Activated CD8-positive, alpha-beta memory T cell treated with anti-CD3 and anti-CD28 coated beads for 36 hours (primary cell): Measurements from ENCODE around the gene HEPN1. TPM values are rescaled to one million over a fixed set of nuclear protein-coding genes. Genes with fewer than 3 reads are reported as not detected.

Source experiments
- CTCF ChIA-PET: fragments of 350-600 bp; sonication (Branson Sonifier 250); formaldehyde crosslinking; loops from one replicate; lab custom pipeline; 2021; ENCODE audit warnings: antibody characterized with exemption; lab: Charles Lee
- POLR2A ChIA-PET: fragments of 350-600 bp; sonication (Branson Sonifier 250); formaldehyde crosslinking; loops from one replicate; lab custom pipeline; 2021; ENCODE audit warnings: antibody characterized with exemption; lab: Charles Lee
- total RNA-seq, 2 experiments: library from RNA; stranded (reverse); gene quantifications; one replicate each; pipeline ENCODE4 v1.2.3, GENCODE V29; 2021

The HEPN1 gene
- total RNA-seq, 2 experiments from 2014 or later, result not detected

DNA sequence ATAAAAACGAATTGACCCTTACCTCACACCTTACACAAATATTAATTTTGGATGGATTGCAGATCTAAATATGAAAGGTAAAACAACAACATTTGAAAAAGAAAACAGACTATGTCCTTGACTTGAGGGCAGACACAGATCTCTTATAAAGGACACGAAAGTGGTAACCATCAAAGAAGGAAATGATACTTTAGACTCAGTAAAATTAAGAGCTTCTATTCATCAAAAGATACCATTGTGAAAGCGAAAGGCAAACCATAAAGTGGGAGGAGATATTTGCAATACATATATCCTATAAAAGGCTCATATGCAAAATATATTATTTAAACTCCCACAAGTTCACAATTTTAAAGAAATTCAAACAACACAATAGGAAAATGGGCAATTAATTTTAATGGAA is 11.7 kb downstream of the HEPN1 start:
- ChIA-PET CTCF (no interaction called here), POLR2A (no interaction called here)

DNA sequence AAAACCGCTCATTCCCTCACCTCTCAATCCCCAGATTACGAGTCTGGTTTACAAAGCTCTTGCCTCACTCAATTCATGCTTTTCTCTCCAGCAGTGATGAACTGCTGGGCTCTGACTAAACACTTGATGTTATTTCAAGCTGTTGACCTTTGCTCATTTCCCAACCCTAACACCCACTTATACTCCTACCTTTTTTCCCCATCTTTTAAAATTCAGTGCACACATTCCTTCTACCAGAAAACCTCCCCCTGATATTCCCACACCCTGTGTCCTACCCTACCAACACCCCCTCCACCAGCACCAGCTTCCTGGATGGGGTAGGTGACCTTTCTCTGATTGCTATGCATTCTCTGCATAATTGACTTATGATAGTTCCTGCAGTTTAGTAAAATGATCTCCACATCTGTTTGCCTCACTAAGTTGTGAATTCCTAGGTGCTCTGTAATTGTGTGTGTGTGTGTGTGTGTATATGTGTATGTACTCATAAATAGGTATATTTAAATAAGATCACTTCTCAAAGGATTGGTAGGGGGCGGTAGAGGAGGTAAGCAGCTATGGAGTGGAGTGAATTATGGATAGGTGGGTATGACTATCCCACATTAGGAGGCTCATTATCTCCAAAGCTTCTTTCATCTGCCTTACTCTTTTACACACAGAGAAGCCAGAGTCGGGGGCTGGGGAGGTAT is 16.0 kb downstream of the HEPN1 start:
- ChIA-PET POLR2A (no interaction called here), CTCF (no interaction called here)

DNA sequence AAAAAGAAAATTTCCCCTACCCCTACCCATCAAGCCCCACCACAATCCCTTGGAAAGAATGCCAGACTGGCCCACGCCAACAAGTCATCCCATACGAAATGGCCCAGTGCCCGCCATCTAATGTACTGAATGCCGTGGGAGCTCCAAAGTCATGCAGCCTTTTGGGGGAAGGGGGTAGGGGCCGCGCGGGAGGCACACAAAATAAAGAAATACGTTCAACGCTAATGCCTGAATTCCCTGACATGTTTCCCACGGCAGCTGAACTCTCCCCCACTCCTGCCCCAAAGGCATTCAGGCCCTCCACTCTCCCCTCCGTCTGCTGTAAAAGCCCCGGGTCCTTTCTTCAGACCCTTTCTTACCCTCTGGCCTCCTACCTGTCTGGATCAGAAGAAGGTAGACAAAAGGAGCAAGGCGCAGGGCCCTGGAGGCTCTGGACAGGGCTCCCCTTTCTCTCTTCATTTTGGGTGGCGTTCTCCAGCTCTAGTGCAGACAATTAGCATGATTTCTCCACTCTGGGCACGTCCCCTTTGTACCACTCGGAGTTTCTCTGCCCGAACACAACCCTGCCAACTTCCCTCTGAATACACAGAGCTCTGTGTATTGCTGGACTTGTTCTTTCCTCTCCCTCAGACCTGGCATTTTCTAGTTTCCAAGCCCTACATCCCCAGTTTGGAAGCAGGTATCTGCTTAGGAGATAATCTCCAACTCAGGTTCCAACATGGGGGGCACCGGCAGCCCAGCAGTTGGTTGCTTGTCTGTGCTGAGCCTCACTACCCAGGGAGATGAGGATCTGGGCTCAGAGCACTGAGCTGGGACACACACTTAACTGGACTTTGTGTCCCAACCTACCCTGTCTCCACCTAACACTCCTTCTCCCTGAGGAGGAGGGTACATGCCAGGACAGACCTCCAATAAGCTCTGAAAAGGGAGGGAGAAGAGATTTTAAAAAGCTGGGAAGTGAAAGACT is 16.8 kb downstream of the HEPN1 start, which contains the start of gene HEPACAM:
HEPACAM (minus strand) TSS at position 500 of the 967 bp plus-strand sequence; CDS start at position 459, 41 bp downstream.
- CTCF ChIA-PET, result interaction anchor here (1.2 kb wide), 1 partner anchor 8 kb away, joined by 3 read pairs; no protein-coding TSS in a partner anchor
- POLR2A ChIA-PET, result no interaction called here

DNA sequence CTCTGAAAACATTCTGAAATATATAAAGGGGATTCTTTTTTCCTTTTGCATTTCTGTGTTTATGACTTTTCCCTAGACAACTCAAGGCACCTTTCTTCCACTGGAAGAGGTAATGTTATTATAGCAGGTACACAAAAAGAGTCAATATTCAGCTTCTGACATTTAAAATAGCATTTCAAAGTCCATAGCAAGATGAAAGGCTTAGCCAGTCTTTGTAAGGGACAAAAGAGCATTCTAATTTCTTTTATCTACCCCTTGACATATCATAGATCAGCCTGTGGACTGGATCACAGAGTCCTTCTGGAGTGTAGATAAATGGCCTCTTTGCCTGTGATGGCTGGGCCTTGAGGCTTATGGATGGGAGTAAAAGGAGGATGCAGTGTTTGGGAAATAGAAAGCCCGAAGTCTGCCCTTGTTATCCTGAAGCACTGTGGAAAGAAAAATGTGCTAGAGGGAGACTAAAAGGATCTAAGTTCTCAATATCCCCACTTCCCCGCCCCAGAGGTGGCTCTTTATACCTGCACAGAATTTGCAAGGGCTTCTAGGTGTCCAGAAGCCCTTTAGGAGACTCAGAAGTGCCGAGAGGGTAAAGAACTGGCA is 18.4 kb downstream of the HEPN1 start:
- ChIA-PET POLR2A (no interaction called here), CTCF (no interaction called here)

DNA sequence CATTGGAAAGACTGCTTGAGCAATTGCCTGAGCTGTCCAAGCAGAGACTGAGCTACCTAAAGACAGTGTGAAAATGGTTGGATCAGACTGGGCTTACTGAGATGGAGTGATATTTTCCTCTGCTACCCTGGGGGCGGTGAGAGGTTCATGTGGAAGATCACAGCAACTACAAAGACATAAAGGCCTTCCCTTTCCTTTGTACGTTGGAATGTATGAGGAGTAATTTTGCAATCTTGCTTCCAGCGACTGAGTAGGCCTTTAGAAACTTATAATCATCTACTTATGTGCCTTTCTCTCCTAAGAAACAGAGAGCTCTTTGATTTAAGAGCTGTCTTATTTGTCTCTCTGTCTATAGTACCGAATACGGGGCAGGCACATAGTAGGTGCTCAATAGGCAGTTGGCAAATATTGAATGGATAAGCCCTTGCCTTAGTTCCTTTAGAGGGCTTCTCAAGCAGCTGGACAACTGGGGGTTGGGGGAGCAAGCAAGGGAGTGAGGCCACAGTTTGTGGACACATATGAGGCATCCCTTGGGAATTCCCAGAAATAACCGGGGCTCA is 19.2 kb downstream of the HEPN1 start:
- CTCF ChIA-PET, result no interaction called here
- POLR2A ChIA-PET, result no interaction called here

DNA sequence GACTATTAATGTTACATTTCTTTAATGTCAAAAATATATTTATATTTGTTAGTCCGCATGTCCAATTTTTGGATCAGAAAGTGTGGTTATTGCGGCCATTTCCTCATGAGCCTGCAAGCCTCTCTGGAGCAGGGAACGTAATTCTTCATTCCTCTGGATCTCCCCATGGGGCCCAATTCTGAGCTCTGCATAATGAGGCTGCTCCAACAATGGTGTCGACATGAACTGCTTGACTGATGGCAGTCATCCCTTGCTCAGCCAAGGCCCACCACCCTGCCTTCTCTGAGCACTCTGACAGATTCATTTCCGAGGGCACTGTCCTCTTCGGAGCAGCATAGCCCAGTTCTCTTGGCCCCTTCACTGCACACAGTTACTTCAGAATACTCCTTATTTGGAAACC is 19.9 kb downstream of the HEPN1 start:
- ChIA-PET POLR2A (interaction anchor here (0.7 kb wide), 1 partner anchor 58 kb away, joined by 3 read pairs; no protein-coding TSS in a partner anchor), CTCF (no interaction called here)

DNA sequence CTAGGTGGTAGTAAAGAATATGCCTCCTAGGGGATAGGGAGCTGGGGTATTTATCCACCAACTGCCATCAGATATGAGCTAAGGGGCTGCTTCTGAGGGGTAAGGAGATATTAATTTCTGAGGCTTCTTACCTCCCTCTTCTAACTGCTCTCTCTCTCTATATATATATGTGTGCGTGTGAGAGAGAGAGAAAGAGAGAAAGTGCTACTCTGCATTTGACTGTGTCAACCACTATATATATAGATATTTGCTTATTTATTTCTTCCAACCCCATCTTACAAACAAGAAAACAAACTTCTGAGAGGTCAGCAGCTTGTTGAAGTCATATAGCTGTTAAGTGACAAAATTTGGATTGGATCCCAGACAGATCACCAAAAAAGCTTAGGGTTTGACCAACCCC is 22.7 kb downstream of the HEPN1 start:
- CTCF ChIA-PET, result interaction anchor here (0.6 to 1.1 kb wide), 3 partner anchors 9 to 20 kb away, joined by 3 to 4 read pairs (median 3); no protein-coding TSS in a partner anchor
- POLR2A ChIA-PET, result interaction anchor here (0.6 kb wide), 1 partner anchor 15 kb away, joined by 4 read pairs; no protein-coding TSS in a partner anchor

DNA sequence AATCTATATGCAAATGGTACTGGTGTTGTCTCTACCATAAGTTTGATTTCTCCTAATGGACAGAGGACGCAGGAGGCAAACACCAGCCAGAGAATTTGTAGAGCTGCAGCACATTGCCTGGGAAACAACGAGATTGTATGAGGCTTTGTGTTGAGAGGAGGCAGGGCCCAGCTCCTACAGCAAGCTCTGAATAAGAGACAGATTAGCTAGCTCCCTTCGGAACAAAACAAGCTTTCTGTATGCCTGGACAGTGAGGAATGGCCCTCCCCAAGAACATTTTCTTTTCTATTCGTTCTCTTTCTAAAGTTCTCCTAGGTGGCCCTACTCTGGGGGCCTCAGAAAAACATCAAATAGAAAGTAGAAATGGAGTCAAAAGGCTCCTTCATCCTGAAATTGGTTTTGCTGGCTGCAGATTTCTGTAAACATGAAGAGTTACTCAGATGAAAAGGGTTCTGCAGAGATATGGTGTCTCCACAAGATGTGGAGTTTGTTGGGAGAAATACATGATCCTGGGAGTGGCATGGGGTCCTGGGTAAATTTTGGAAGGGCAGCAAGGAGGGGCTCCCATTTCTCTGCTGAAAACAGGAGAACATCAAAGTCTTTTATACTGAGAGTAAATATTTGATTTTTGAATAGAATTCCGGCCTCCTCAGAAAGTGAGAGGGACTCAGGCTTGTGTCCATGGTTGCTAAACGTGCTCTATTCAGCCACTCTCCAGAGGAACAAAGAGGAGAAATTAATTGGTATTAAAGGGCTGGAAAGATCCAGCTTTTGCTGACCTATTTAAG is 23.6 kb downstream of the HEPN1 start:
- POLR2A ChIA-PET, result no interaction called here
- CTCF ChIA-PET, result interaction anchor here (1.1 kb wide), 1 partner anchor 21 kb away, joined by 3 read pairs; no protein-coding TSS in a partner anchor

DNA sequence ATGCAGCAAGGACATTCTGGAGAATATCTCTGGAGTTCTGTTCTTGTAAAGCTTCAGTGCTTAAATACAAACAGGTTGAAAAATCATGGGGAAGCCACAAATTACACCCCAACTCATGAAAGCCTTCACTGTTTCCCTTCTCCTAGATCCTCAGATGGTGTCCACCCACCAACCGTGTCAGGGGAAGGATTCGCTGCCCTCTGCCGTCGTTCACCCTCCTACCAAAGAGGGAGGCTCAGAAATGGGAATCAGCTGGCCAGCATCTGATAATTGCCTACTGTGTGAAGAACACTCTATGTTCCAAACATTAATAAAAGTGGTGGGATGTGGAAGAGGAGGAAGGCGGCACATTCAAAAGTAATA is 24.2 kb downstream of the HEPN1 start:
- ChIA-PET CTCF (no interaction called here), POLR2A (no interaction called here)

DNA sequence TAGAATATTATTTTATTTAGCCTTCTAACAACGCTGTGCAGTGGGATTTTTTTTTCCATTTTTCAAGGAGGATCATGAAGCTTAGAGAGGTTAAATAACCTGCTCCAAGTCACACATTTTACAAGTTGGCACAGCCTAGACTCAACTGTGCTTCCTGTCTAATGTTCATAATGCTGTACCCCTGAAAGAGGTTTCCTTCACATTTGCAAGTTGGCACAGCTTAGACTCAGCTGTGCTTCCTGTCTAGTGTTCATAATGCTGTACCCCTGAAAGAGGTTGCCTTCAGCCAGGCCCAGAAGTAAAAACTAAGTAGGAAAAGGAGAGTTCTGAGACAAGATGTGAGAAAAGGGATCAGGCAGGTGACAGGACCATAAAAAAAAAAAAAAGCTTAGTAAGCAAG is 24.7 kb downstream of the HEPN1 start:
- ChIA-PET POLR2A (no interaction called here), CTCF (interaction anchor here (0.6 kb wide), 1 partner anchor 109 kb away, joined by 3 read pairs; no protein-coding TSS in a partner anchor)

DNA sequence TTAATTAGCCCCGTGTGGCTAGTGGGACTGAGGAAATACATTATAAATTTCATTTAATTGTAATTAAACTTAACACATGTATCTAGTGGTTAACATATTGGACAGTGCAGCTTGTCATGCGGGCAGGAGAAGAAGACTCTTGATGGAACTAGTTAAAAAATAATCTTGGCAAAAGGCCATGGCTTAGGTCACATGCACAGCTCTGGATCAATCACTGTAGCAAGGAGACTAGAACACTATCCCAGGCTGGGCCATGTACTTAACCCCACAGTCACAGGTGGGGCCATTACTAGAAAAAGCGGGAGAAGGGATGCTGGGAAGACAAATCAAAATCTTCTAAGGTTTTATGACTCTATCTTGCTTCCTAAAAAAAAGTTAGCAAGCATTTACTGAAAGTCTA is 25.5 kb downstream of the HEPN1 start:
- ChIA-PET POLR2A (no interaction called here), CTCF (interaction anchor here (0.6 to 0.8 kb wide), 2 partner anchors 15 to 110 kb away, joined by 3 read pairs; no protein-coding TSS in a partner anchor)

DNA sequence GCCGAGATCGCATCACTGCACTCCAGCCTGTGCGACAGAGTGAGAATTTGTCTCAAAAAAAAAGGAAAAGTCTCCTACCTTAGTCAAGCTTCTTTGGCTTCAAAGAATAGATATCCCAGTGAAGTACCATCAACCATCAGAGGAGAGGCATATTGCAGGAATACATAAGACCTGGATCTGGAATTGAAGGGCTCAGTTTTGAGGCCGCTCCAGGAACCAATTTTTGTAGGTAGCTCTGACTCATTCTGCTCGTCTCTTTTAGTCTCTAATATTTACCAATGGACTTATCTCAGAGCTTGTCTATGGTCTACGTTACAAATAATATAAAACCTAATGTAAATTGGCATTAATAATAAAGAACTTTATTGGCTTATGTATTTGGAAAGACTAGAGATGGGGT is 26.8 kb downstream of the HEPN1 start:
- POLR2A ChIA-PET, result no interaction called here
- CTCF ChIA-PET, result no interaction called here

DNA sequence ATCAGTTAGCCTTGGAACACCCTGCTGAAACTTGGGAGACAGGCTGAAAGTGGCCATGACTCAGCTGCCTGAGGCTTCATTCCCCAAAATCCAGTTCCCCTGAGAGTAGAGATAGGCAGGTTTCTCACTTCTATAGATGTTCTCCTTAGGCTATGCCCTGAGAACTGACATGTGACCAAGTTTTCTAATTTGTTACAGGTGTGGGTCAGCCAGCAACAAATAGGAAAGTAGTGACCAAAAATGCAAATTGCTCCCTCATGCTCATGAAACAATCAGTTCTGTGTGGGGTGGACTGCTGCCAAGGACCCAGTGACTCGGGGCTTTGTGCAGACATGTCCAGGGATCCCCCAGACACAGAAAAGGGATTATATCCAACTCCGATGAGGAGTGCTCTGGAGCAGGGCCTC is 27.7 kb downstream of the HEPN1 start:
- ChIA-PET POLR2A (no interaction called here), CTCF (no interaction called here)

DNA sequence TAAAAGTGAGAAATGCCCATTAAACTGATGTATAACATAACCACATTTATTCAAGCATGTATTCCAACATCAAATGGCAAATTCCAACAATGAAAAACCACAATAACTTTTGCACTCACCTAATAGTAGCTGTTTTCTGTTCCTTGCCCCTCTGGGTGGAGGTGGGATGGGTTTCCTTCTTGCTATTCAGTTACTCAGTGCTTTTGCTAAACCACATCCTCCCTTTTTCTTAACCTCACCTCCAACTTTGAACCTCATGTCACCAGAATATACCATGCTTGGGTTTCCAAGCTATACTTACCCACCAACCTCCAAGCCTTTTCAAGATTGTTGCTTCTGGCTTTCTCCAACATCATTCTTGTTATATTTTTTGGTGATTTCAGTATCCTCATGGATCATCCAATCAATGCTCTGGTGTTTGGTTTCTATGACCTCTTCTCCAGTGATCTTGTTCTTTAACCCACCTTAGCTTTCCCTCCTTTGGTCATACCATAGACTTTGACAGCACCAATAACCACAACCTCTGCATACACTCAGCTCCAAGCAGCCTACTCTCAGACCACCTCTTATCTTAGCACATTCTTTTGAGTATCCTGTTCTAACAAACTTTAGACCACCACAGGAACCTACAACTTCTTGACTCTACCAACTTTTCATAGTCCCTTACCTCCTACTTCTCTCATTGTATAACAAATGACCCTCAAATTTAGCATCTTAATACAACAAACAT is 31.7 kb downstream of the HEPN1 start:
- ChIA-PET CTCF (interaction anchor here (1.1 kb wide), 1 partner anchor 114 kb away, joined by 3 read pairs; no protein-coding TSS in a partner anchor), POLR2A (no interaction called here)

DNA sequence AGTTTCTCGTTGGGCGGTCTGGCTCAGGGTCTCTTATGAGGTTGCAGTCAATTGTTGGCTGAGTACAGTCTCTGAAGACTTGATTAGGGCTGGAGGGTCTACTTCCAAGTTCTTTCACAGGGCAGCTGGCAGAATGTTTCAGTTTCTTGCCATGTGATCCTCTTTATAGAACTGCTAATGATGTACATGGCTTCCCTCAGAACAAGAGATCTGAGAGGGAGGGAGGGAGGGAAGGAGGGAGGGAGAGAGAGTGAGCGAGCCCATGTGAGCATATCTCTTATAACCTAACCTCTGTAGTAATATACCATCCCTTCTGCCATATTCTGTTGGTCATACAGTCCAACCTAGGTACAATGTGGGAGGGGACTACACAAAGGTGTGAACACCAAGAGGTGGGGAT is 32.3 kb downstream of the HEPN1 start:
- ChIA-PET CTCF (no interaction called here), POLR2A (no interaction called here)

DNA sequence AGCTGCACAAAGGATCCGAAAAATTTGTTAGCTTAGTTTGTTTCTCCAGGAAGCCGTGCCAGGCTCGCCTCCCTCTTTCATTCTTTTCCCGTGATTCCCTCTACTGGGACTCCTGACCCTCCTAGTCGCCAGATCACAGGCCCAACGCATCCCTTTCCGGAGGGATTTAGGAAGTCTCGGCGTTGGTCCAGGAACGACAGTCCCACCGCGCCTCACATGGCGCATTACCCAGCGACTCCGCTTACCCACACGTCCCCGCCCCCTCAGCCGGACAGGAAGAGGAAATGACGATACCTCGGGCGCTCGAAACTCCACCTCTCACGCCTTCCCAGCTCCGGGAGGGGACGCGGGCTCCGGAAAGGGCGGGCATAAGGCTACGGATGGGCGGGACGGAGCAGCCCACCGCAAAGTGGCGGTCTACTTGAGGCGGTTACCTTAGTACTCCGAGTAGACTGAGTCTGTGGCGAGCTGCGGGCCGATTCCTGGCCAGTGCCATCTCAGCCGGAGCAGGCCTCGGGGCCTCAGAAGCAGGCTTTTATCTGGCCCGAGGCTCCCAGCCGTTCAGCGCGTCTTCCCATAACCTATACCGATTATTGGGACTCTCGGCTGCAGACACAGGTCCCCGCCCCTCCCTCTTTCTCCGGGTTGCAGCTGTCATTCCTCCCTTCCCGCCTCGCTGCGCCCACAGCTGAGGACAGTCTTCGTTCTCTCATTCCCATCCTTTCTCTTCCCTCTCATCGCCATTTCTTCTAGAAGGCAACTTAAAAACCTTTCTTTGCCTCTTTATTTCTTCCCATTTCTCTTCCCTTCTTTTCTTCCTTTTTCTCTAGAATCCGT is 34.9 kb downstream of the HEPN1 start, which contains the start of gene CCDC15:
CCDC15 (plus strand) TSS at position 450 of the 837 bp plus-strand sequence. CDS start 531 bp downstream, outside the sequence.
- ChIA-PET POLR2A (interaction anchor here (0.7 to 1.3 kb wide), 6 partner anchors 34 to 934 kb away, joined by 3 to 7 read pairs (median 4); partner anchors contain the start of gene TMEM218), CTCF (interaction anchor here (1.1 to 1.9 kb wide), 7 partner anchors 78 to 933 kb away, joined by 4 to 9 read pairs (median 5); partner anchors contain the start of gene HYLS1)

DNA sequence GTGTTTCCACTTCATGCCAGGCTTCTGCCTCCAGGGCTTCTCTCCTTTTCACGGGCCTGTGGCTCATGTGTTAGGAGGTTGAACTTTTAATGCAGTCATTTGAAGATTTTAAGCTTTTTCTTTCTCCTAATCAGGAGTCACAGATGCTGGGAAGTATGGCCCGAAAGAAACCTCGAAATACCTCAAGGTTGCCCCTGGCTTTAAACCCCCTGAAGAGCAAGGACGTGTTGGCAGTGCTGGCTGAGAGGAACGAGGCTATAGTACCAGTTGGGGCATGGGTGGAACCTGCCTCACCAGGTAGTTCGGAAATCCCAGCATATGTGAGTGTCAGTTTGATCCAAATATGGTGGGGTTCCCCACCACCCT is 35.5 kb downstream of the HEPN1 start:
- ChIA-PET POLR2A (no interaction called here), CTCF (interaction anchor here (1.2 to 1.9 kb wide), 6 partner anchors 78 to 933 kb away, joined by 4 to 9 read pairs (median 6); partner anchors contain the start of gene HYLS1)
